ENCODE results near the gene PRR20G.

DNA sequence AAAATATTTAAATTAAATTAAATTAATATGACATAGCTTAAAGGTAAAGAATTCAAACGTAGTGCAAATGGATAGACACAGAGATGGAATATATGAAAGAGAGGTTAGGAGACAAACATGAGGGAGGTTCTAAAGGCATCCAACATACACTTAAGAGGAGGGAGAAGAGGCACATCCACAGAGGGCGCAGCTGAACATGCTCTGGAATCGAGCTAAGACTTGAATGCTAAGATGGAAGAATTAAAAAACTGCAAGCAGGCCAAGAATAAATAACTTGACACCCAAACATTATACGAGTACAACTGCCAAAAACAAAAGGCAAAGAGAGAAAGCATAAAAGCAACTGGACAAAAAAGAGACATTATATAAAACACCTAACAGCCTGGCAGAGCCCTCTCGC, 9.1 kb upstream of the PRR20G start:
- TF ChIP-seq, protein P1, sequence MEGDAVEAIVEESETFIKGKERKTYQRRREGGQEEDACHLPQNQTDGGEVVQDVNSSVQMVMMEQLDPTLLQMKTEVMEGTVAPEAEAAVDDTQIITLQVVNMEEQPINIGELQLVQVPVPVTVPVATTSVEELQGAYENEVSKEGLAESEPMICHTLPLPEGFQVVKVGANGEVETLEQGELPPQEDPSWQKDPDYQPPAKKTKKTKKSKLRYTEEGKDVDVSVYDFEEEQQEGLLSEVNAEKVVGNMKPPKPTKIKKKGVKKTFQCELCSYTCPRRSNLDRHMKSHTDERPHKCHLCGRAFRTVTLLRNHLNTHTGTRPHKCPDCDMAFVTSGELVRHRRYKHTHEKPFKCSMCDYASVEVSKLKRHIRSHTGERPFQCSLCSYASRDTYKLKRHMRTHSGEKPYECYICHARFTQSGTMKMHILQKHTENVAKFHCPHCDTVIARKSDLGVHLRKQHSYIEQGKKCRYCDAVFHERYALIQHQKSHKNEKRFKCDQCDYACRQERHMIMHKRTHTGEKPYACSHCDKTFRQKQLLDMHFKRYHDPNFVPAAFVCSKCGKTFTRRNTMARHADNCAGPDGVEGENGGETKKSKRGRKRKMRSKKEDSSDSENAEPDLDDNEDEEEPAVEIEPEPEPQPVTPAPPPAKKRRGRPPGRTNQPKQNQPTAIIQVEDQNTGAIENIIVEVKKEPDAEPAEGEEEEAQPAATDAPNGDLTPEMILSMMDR (IDR thresholded peaks at IDR 0.05): no peak
- no peak for TF ChIP-seq POLR2A (IDR thresholded peaks at IDR 0.05)
- no peak for TF ChIP-seq POLR2AphosphoS5 (IDR thresholded peaks at IDR 0.05)
